OCI-LY1 (cell line): Measurements from ENCODE around the gene TUBB2B.

Experiments
- H2AFZ ChIP-seq: fragments of 200-600 bp; sonication (generic), shearing (Covaris generic); 2 replicates; pipeline ENCODE4 v1.6.0; 2014; ENCODE audit warnings: antibody characterized with exemption, mild to moderate bottlenecking, low read length
- H3F3A ChIP-seq: fragments of 200-600 bp; sonication (generic), shearing (Covaris generic); 2 replicates; pipeline ENCODE4 v1.6.0; 2014; ENCODE audit warnings: mild to moderate bottlenecking, antibody characterized with exemption, low read length, moderate library complexity; ENCODE audit not compliant: insufficient read depth
- H3K27ac ChIP-seq: fragments of 200-600 bp; sonication (generic); 2 replicates; pipeline ENCODE4 v1.5.1; 2014; ENCODE audit warnings: low read length, mixed run types, mild to moderate bottlenecking, low read depth; ENCODE audit not compliant: poor library complexity, severe bottlenecking
- H3K27me3 ChIP-seq: fragments of 200-600 bp; sonication (generic); 2 replicates; pipeline ENCODE4 v1.6.0; 2014; ENCODE audit warnings: antibody characterized with exemption, mild to moderate bottlenecking, low read length, moderate library complexity; ENCODE audit not compliant: insufficient read depth
- H3K36me3 ChIP-seq: fragments of 200-600 bp; sonication (generic); 2 replicates; pipeline ENCODE4 v1.6.1; 2014; ENCODE audit warnings: mild to moderate bottlenecking, antibody characterized with exemption, low read length, moderate library complexity, mixed read lengths; ENCODE audit not compliant: insufficient read depth
- H3K4me1 ChIP-seq: fragments of 200-600 bp; sonication (generic); 2 replicates; pipeline ENCODE4 v1.5.1; 2014; ENCODE audit warnings: mild to moderate bottlenecking, low read length, moderate library complexity; ENCODE audit not compliant: insufficient read depth, severe bottlenecking
- H3K4me2 ChIP-seq: fragments of 200-600 bp; sonication (generic), shearing (Covaris generic); 2 replicates; pipeline ENCODE4 v1.6.1; 2014; ENCODE audit warnings: low read length
- H3K4me3 ChIP-seq: fragments of 200-600 bp; sonication (generic); 2 replicates; pipeline ENCODE4 v1.5.1; 2014; ENCODE audit warnings: low read length, low read depth, mild to moderate bottlenecking, mixed read lengths; ENCODE audit not compliant: poor library complexity, severe bottlenecking
- H3K79me2 ChIP-seq: fragments of 200-600 bp; shearing (Covaris generic); 2 replicates; pipeline ENCODE4 v1.6.1; 2016; ENCODE audit warnings: mixed run types, low read length, mixed read lengths; ENCODE audit not compliant: insufficient read depth
- H3K9ac ChIP-seq: fragments of 200-600 bp; sonication (generic), shearing (Covaris generic); 2 replicates; pipeline ENCODE4 v1.6.1; 2014; ENCODE audit warnings: mild to moderate bottlenecking, low read length, mixed read lengths
- H3K9me2 ChIP-seq: fragments of 200-600 bp; sonication (generic), shearing (Covaris generic); 2 replicates; pipeline ENCODE4 v1.6.1; 2014; ENCODE audit warnings: low read depth, mild to moderate bottlenecking, low read length, mixed read lengths
- H3K9me3 ChIP-seq: fragments of 200-600 bp; shearing (Covaris generic); 2 replicates; pipeline ENCODE4 v1.6.1; 2014; ENCODE audit warnings: low read length, mixed read lengths
- H4K20me1 ChIP-seq: fragments of 200-600 bp; sonication (generic), shearing (Covaris generic); 2 replicates; pipeline ENCODE4 v1.6.0; 2016; ENCODE audit warnings: mild to moderate bottlenecking, low read length; ENCODE audit not compliant: insufficient read depth
- CTCF ChIP-seq: fragments of 200-600 bp; sonication (generic), shearing (Covaris generic); IDR thresholded peaks from 2 replicates; pipeline ENCODE4 v1.5.1; 2017; ENCODE audit warnings: mild to moderate bottlenecking, antibody characterized with exemption, low read length, moderate library complexity, mixed read lengths
- EZH2 ChIP-seq: fragments of 200-600 bp; sonication (generic), shearing (Covaris generic); IDR thresholded peaks from 2 replicates; pipeline ENCODE4 v1.8.0; 2017; ENCODE audit warnings: borderline replicate concordance, mixed run types, mild to moderate bottlenecking, antibody characterized with exemption, low read length, moderate library complexity, mixed read lengths

TUBB2B gene

GRCh38 chr6:3205913-3206312, 21.5 kb downstream of the TUBB2B start:
- no peaks in the 10 kb centered on the region for H3F3A ChIP-seq
- H3K79me2 ChIP-seq, result no peaks in the 10 kb centered on the region
- no peaks in the 10 kb centered on the region for H3K4me1 ChIP-seq
- H3K9me3 ChIP-seq, result no peaks in the 10 kb centered on the region
- H3K27me3 ChIP-seq, result no peaks in the 10 kb centered on the region; the same call in 1 of the 2 replicates
- no peaks in the 10 kb centered on the region for H3K36me3 ChIP-seq
- no peak overlapping the region for H3K4me2 ChIP-seq
- H3K9ac ChIP-seq, result no peak overlapping the region
- H3K27ac ChIP-seq, result no peak overlapping the region
- H3K9me2 ChIP-seq, result no peaks in the 10 kb centered on the region
- H3K4me3 ChIP-seq, result no peak overlapping the region
- TF ChIP-seq CTCF (no peak), EZH2 (no peak)
- H4K20me1 ChIP-seq, result no peaks in the 10 kb centered on the region
- no peak overlapping the region for H2AFZ ChIP-seq

GRCh38 chr6:3204921-3205320, 22.5 kb downstream of the TUBB2B start:
- TF ChIP-seq CTCF, result no peak
- H3K36me3 ChIP-seq, result no peaks in the 10 kb centered on the region
- no peaks in the 10 kb centered on the region for H4K20me1 ChIP-seq
- no peak overlapping the region for H3K9ac ChIP-seq
- H3K4me2 ChIP-seq, result no peak overlapping the region
- H3F3A ChIP-seq, result no peaks in the 10 kb centered on the region
- no peak overlapping the region for H3K27ac ChIP-seq
- H3K27me3 ChIP-seq, result no peaks in the 10 kb centered on the region; the same call in 1 of the 2 replicates
- peaks cover 2% of the 10 kb centered on the region; the same call in 1 of the 2 replicates for H3K9me3 ChIP-seq
- H3K79me2 ChIP-seq, result no peaks in the 10 kb centered on the region
- H3K9me2 ChIP-seq, result no peaks in the 10 kb centered on the region
- no peaks in the 10 kb centered on the region for H3K4me1 ChIP-seq
- no peak overlapping the region for H2AFZ ChIP-seq
- no peak overlapping the region for H3K4me3 ChIP-seq

- Histone ChIP-seq H4K20me1 (no peaks in the 10 kb centered on the region), H3K4me3 (no peak overlapping the region), H3K4me2 (no peak overlapping the region), H3K4me1 (no peaks in the 10 kb centered on the region), H3F3A (no peaks in the 10 kb centered on the region), H3K9me2 (no peaks in the 10 kb centered on the region), H3K9ac (no peak overlapping the region), H3K9me3 (peaks cover 2% of the 10 kb centered on the region; the same call in 1 of the 2 replicates), H3K79me2 (no peaks in the 10 kb centered on the region), H3K27ac (no peak overlapping the region), H3K36me3 (no peaks in the 10 kb centered on the region), H3K27me3 (no peaks in the 10 kb centered on the region; the same call in 1 of the 2 replicates), H2AFZ (no peak overlapping the region)
- no peak for TF ChIP-seq EZH2
- TF ChIP-seq CTCF, result no peak
These were observed 24.3 kb downstream of the TUBB2B start for GRCh38 chr6:3202999-3203696.
